Activated T-cell treated with anti-CD3 and anti-CD28 coated beads, Interleukin-2, amount 50 U/mL, for 24 hours (primary cell): ENCODE measurements around the gene DNAJC18.
"Not testable (repeated sequence)": the region's sequence is repeated elsewhere in the genome, so short reads cannot be mapped to it uniquely, and the experiment has no call there.

Source experiments
- DNase-seq: peaks from one replicate; pipeline ENCODE4 v3.0.0-alpha.2; 2020
- H3K27ac Mint-ChIP-seq: 2 replicates; pipeline ENCODE4 v1.8.0; 2020; ENCODE audit warnings: mild to moderate bottlenecking, mixed read lengths
- H3K27me3 Mint-ChIP-seq: 2 replicates; pipeline ENCODE4 v1.8.0; 2020; ENCODE audit warnings: mixed read lengths
- H3K36me3 Mint-ChIP-seq: 2 replicates; pipeline ENCODE4 v1.8.0; 2020; ENCODE audit warnings: low read depth, mixed read lengths
- H3K4me1 Mint-ChIP-seq: 2 replicates; pipeline ENCODE4 v1.8.0; 2020; ENCODE audit warnings: low read depth, mixed read lengths
- H3K4me3 Mint-ChIP-seq: 2 replicates; pipeline ENCODE4 v1.8.0; 2020; ENCODE audit warnings: mild to moderate bottlenecking, moderate library complexity, mixed read lengths
- H3K9me3 Mint-ChIP-seq: 2 replicates; pipeline ENCODE4 v1.8.0; 2020; ENCODE audit warnings: mixed read lengths

Gene DNAJC18

GRCh38 chr5:139453683-139454567 is 14.6 kb upstream of the DNAJC18 start:
- H3K9me3 Mint-ChIP-seq: no peaks in the 10 kb centered on the region
- peak overlapping the region; percentile 61 for H3K27ac Mint-ChIP-seq
- peaks cover 50% of the 10 kb centered on the region for H3K4me1 Mint-ChIP-seq
- no peaks in the 10 kb centered on the region for H3K36me3 Mint-ChIP-seq
- H3K27me3 Mint-ChIP-seq: no peaks in the 10 kb centered on the region
- H3K4me3 Mint-ChIP-seq: no peak overlapping the region
- DNase-seq: peak; percentile 42

- Mint-ChIP-seq H3K9me3 (peaks cover 5% of the 10 kb centered on the region), H3K4me1 (peaks cover 54% of the 10 kb centered on the region), H3K36me3 (peaks cover 7% of the 10 kb centered on the region), H3K4me3 (no peak overlapping the region), H3K27ac (no peak overlapping the region), H3K27me3 (no peaks in the 10 kb centered on the region)
- peak; percentile 32 for DNase-seq
Measured at GRCh38 chr5:139451878-139452660, 12.7 kb upstream of the DNAJC18 start.

GRCh38 chr5:139451176-139451575 is 11.9 kb upstream of the DNAJC18 start:
- DNase-seq: peak; percentile 30
- Mint-ChIP-seq H3K27me3 (no peaks in the 10 kb centered on the region), H3K4me3 (no peak overlapping the region), H3K4me1 (peaks cover 54% of the 10 kb centered on the region), H3K36me3 (peaks cover 7% of the 10 kb centered on the region), H3K9me3 (peaks cover 8% of the 10 kb centered on the region), H3K27ac (no peak overlapping the region)

- Mint-ChIP-seq H3K4me1 (peaks cover 70% of the 10 kb centered on the region), H3K9me3 (peaks cover 8% of the 10 kb centered on the region), H3K36me3 (peaks cover 7% of the 10 kb centered on the region), H3K4me3 (peak overlapping the region; percentile 49), H3K27me3 (no peaks in the 10 kb centered on the region), H3K27ac (peak overlapping the region; percentile 97)
- DNase-seq: peak; percentile 60
Measured at GRCh38 chr5:139446956-139447779, 7.8 kb upstream of the DNAJC18 start.

GRCh38 chr5:139445325-139446170 is 6.2 kb upstream of the DNAJC18 start:
- Mint-ChIP-seq H3K36me3 (peaks cover 7% of the 10 kb centered on the region), H3K9me3 (peaks cover 8% of the 10 kb centered on the region), H3K4me1 (peaks cover 81% of the 10 kb centered on the region), H3K4me3 (no peak overlapping the region), H3K27ac (peak overlapping the region; percentile 97), H3K27me3 (no peaks in the 10 kb centered on the region)
- DNase-seq: peak; percentile 26

- Mint-ChIP-seq H3K36me3 (peaks cover 9% of the 10 kb centered on the region), H3K4me1 (peaks cover 89% of the 10 kb centered on the region), H3K9me3 (peaks cover 8% of the 10 kb centered on the region), H3K27ac (peak overlapping the region; percentile 87), H3K4me3 (no peak overlapping the region), H3K27me3 (no peaks in the 10 kb centered on the region)
- peak; percentile 37 for DNase-seq
Measured at GRCh38 chr5:139443831-139444453, 4.6 kb upstream of the DNAJC18 start.

GRCh38 chr5:139440416-139440815 is 1.1 kb upstream of the DNAJC18 start:
- not testable (repeated sequence) for H3K4me3 Mint-ChIP-seq, DNase-seq, H3K9me3 Mint-ChIP-seq, H3K27me3 Mint-ChIP-seq
- Mint-ChIP-seq H3K27ac (peak overlapping the region; percentile 99), H3K4me1 (peaks cover 73% of the 10 kb centered on the region), H3K36me3 (peaks cover 29% of the 10 kb centered on the region)

- H3K4me3 Mint-ChIP-seq: peak overlapping the region; percentile 94
- H3K9me3 Mint-ChIP-seq: no peaks in the 10 kb centered on the region
- H3K36me3 Mint-ChIP-seq: peaks cover 37% of the 10 kb centered on the region
- peaks cover 57% of the 10 kb centered on the region for H3K4me1 Mint-ChIP-seq
- no peak for DNase-seq
- H3K27ac Mint-ChIP-seq: peak overlapping the region; percentile 99
- H3K27me3 Mint-ChIP-seq: no peaks in the 10 kb centered on the region
Measured at GRCh38 chr5:139438707-139439012, 665 bp downstream of the DNAJC18 start.

GRCh38 chr5:139435676-139436075 is 3.6 kb downstream of the DNAJC18 start:
- Mint-ChIP-seq H3K4me1 (peaks cover 39% of the 10 kb centered on the region), H3K36me3 (peaks cover 44% of the 10 kb centered on the region), H3K9me3 (no peaks in the 10 kb centered on the region), H3K4me3 (no peak overlapping the region), H3K27ac (no peak overlapping the region), H3K27me3 (no peaks in the 10 kb centered on the region)
- DNase-seq: peak; percentile 12

GRCh38 chr5:139431706-139432105 is 7.6 kb downstream of the DNAJC18 start:
- Mint-ChIP-seq H3K36me3 (peaks cover 54% of the 10 kb centered on the region), H3K27ac (no peak overlapping the region), H3K4me1 (peaks cover 16% of the 10 kb centered on the region), H3K9me3 (no peaks in the 10 kb centered on the region), H3K27me3 (no peaks in the 10 kb centered on the region), H3K4me3 (no peak overlapping the region)
- DNase-seq: no peak

- Mint-ChIP-seq H3K9me3 (no peaks in the 10 kb centered on the region), H3K4me1 (peaks cover 16% of the 10 kb centered on the region), H3K36me3 (peaks cover 56% of the 10 kb centered on the region), H3K27ac (peak overlapping the region; percentile 57), H3K4me3 (no peak overlapping the region), H3K27me3 (no peaks in the 10 kb centered on the region)
- no peak for DNase-seq
Measured at GRCh38 chr5:139430015-139430414, 9.3 kb downstream of the DNAJC18 start.

GRCh38 chr5:139426203-139426885 is 13.0 kb downstream of the DNAJC18 start:
- Mint-ChIP-seq H3K4me3 (no peak overlapping the region), H3K9me3 (no peaks in the 10 kb centered on the region), H3K4me1 (peaks cover 19% of the 10 kb centered on the region), H3K27ac (no peak overlapping the region), H3K36me3 (peaks cover 73% of the 10 kb centered on the region), H3K27me3 (no peaks in the 10 kb centered on the region)
- peak; percentile 6 for DNase-seq

- Mint-ChIP-seq H3K27me3 (no peaks in the 10 kb centered on the region), H3K4me1 (peaks cover 13% of the 10 kb centered on the region), H3K36me3 (peaks cover 76% of the 10 kb centered on the region), H3K4me3 (no peak overlapping the region), H3K27ac (no peak overlapping the region), H3K9me3 (no peaks in the 10 kb centered on the region)
- DNase-seq: peak; percentile 2
Measured at GRCh38 chr5:139425497-139425896, 13.8 kb downstream of the DNAJC18 start.
